ENCODE measurements around the gene SIDT1.

SIDT1 gene

GRCh38 chr3:113546414-113546893 is 14.1 kb downstream of the SIDT1 start:
- no peak for FAIRE-seq

GRCh38 chr3:113548501-113548900 is 16.1 kb downstream of the SIDT1 start:
- FAIRE-seq = no peak

GRCh38 chr3:113551820-113552219 is 19.5 kb downstream of the SIDT1 start:
- no peak for FAIRE-seq

- FAIRE-seq = no peak
These were observed 20.5 kb downstream of the SIDT1 start for GRCh38 chr3:113552851-113553250.

- FAIRE-seq = no peak
These were observed 22.8 kb downstream of the SIDT1 start for GRCh38 chr3:113555138-113555537.

- no peak for FAIRE-seq
These were observed 24.1 kb downstream of the SIDT1 start for GRCh38 chr3:113556316-113556945.

GRCh38 chr3:113556946-113557335 is 24.6 kb downstream of the SIDT1 start:
- no peak for FAIRE-seq

GRCh38 chr3:113557374-113557773 is 25.0 kb downstream of the SIDT1 start:
- no peak for FAIRE-seq

- FAIRE-seq = no peak
These were observed 26.7 kb downstream of the SIDT1 start for GRCh38 chr3:113559009-113559408.

GRCh38 chr3:113560271-113560670 is 27.9 kb downstream of the SIDT1 start:
- no peak for FAIRE-seq

GRCh38 chr3:113560831-113561623 is 28.7 kb downstream of the SIDT1 start:
- no peak for FAIRE-seq

- no peak for FAIRE-seq
These were observed 33.2 kb downstream of the SIDT1 start for GRCh38 chr3:113565555-113565954.

- FAIRE-seq = no peak
These were observed 37.8 kb downstream of the SIDT1 start for GRCh38 chr3:113570158-113570557.

- FAIRE-seq = no peak
These were observed 39.0 kb downstream of the SIDT1 start for GRCh38 chr3:113571360-113571759.

GRCh38 chr3:113573728-113574127 is 41.4 kb downstream of the SIDT1 start:
- FAIRE-seq = no peak

GRCh38 chr3:113574213-113574612 is 41.9 kb downstream of the SIDT1 start:
- no peak for FAIRE-seq

GRCh38 chr3:113575206-113575605 is 42.9 kb downstream of the SIDT1 start:
- no peak for FAIRE-seq

- no peak for FAIRE-seq
These were observed 52.9 kb downstream of the SIDT1 start for GRCh38 chr3:113585228-113585627.

GRCh38 chr3:113585720-113586119 is 53.4 kb downstream of the SIDT1 start:
- FAIRE-seq = no peak

GRCh38 chr3:113588806-113589205 is 56.5 kb downstream of the SIDT1 start:
- FAIRE-seq = no peak

GRCh38 chr3:113589971-113590370 is 57.6 kb downstream of the SIDT1 start:
- FAIRE-seq = no peak

GRCh38 chr3:113590983-113591382 is 58.6 kb downstream of the SIDT1 start:
- FAIRE-seq = no peak

- no peak for FAIRE-seq
These were observed 61.7 kb downstream of the SIDT1 start for GRCh38 chr3:113594066-113594465.

GRCh38 chr3:113597596-113598354 is 65.4 kb downstream of the SIDT1 start:
- FAIRE-seq = no peak
